ENCODE data around the gene FEM1B.

The FEM1B gene

DNA sequence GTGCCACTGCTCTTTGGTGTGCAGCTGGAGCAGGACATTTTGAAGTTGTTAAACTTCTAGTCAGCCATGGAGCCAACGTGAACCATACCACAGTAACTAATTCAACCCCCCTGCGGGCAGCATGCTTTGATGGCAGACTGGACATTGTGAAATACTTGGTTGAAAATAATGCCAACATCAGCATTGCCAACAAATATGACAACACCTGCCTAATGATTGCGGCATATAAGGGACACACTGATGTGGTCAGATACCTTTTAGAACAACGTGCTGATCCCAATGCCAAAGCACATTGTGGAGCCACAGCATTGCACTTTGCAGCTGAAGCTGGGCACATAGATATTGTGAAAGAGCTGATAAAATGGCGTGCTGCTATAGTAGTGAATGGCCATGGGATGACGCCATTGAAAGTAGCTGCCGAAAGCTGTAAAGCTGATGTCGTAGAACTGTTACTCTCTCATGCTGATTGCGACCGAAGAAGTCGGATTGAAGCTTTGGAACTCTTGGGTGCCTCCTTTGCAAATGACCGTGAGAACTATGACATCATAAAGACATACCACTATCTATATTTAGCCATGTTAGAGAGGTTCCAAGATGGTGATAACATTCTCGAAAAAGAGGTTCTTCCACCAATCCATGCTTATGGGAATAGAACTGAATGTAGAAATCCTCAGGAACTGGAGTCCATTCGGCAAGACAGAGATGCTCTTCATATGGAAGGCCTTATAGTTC, 12.2 kb downstream of the FEM1B start:
- TF ChIP-seq, protein P1, sequence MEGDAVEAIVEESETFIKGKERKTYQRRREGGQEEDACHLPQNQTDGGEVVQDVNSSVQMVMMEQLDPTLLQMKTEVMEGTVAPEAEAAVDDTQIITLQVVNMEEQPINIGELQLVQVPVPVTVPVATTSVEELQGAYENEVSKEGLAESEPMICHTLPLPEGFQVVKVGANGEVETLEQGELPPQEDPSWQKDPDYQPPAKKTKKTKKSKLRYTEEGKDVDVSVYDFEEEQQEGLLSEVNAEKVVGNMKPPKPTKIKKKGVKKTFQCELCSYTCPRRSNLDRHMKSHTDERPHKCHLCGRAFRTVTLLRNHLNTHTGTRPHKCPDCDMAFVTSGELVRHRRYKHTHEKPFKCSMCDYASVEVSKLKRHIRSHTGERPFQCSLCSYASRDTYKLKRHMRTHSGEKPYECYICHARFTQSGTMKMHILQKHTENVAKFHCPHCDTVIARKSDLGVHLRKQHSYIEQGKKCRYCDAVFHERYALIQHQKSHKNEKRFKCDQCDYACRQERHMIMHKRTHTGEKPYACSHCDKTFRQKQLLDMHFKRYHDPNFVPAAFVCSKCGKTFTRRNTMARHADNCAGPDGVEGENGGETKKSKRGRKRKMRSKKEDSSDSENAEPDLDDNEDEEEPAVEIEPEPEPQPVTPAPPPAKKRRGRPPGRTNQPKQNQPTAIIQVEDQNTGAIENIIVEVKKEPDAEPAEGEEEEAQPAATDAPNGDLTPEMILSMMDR (conservative IDR thresholded peaks at IDR 0.05), result no peak
- no peak overlapping the region for H3K27ac ChIP-seq

DNA sequence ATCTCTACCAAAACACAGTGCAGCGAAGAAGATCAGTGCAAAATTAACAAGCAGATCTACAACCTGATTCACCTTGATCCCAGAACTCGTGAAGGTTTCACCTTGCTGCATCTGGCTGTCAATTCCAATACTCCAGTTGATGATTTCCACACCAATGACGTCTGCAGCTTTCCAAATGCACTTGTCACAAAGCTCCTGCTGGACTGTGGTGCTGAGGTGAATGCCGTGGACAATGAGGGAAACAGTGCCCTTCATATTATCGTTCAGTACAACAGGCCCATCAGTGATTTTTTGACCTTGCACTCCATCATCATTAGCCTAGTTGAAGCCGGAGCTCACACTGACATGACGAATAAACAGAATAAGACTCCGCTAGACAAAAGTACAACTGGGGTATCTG, 13.2 kb downstream of the FEM1B start:
- TF ChIP-seq, protein P1 (conservative IDR thresholded peaks at IDR 0.05), result no peak
- H3K27ac ChIP-seq, result no peak overlapping the region

DNA sequence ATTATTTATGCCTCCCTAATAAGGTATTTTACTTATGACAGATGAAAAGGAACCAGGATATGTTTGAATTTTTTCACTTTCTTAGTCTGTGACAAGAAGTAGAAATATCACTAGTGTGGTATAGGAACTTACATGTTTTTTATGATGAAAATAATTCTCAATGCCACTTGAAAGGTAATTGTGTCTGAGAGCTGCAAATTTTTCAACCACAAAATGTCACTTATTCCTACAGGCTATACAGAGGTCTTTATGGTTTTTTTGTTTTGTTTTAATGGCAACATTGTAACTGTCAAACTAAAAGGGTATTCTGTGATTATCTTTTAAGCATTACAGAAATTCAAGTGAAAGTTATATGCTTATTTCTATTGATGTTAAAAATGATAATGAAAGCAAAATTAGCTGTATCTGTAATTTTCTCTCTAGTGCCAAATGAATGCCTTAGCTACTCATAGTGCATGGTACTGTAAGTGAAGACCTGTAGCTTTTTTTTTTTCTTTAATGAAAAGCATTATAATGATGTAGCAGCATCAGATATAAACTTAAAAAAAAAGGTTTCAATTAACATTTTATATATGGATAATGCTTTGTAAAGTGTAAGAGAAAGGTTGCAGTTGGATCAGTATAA, 14.7 kb downstream of the FEM1B start:
- TF ChIP-seq, protein P1 (conservative IDR thresholded peaks at IDR 0.05), result no peak
- no peak overlapping the region for H3K27ac ChIP-seq

DNA sequence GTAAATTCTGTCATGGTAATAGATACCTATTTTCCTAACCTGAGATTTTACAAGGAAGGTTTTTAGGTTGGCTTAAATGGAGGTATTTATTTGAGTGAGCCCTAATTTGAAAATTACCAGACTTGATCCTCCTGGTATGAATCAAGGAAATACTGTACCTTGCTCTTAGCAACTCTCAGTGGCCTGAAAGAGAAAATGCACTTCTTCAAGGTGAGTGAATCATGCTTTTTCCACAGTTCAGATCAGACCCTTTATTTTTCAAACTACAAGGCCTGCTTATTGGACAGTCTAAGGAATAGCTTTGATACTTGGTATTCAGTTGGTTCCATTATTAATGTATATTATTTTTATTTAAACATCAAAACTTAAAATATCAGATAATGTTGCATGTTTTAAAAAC, 15.4 kb downstream of the FEM1B start:
- TF ChIP-seq, protein P1 (conservative IDR thresholded peaks at IDR 0.05), result no peak
- no peak overlapping the region for H3K27ac ChIP-seq

DNA sequence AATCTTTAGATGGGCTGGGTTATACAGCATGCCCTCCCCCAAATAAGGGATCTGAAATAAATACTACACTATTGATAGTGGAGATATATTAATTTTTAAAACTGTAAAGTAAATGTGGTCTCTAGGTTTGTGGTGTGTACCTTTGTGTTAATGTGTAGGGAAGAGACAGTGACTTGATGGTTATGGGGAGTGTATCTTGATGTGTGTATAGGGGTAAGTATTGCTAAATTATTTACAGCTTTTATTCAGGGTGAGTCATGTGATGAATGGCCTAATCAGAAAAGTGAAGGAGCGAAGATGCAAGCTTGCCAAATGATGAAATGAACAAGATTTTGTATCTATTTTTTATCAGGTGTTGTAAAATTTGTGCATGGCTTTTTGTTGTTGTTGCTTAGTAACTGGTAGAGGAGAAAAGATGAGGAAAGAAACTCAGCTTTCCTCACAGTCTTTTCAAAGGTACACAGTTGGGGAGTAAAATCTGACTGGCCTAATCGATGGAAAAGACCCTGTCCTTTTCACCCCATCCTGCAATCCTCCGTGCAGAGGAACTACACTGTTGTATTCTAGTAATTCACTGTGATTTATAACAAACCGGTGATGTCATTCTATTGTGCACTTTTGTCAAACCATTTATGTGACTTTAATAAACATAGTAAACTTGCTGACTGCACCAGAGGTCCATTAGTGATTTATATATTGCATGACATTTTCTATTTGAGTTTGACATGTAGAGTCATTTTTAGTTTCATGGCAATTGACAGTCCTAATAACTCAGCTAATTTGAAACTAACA, 17.7 kb downstream of the FEM1B start:
- TF ChIP-seq, protein P1 (conservative IDR thresholded peaks at IDR 0.05), result no peak
- H3K27ac ChIP-seq, result no peak overlapping the region; the same call in 1 of the 2 replicates

DNA sequence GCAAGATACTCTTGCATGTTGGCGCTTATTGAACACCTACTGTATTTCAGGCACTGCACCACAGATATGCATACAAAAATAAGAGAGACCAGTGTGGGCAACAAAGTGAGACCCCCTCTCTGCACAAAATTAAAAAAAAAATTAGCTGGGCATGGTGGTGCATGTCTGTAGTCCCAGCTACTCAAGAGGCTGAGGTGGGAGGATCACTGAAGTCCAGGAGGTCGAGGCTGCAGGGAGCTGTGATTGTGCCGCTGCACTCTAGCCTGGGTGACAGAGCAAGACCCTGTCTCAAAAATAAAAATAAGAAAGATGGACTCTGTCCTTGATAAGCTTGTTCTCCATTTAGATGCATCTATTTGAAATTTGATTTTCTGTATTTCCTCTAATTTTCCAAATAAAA, 20.8 kb downstream of the FEM1B start:
- H3K27ac ChIP-seq, result no peak overlapping the region
- TF ChIP-seq, protein P1 (conservative IDR thresholded peaks at IDR 0.05), result no peak

DNA sequence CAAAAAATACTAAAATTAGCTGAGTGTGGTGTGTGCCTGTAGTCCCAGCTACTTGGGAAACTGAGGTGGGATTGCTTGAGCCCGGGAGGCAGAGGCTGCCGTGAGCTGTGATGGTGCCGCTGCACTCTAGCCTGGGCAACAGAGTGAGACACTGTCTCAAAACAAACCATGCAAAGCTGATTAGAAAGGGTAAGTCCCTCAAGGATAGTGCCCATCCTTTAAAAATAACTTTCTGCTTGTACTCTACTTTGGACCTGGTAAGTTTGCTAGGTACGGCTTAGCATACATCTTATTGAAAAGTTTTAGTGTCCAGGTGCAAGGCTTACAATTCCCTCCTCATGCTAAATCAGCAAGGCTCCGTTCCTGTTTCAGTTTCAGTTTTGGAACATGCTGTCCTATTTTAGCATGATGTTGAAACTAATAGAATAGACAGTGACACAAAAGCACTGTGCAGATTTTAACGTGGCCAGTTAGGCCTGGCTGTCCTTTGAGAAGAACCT, 21.4 kb downstream of the FEM1B start:
- TF ChIP-seq, protein P1 (conservative IDR thresholded peaks at IDR 0.05), result no peak
- no peak overlapping the region for H3K27ac ChIP-seq
